ENCODE results near the gene IL10RB. TPM values are rescaled to one million over a fixed set of nuclear protein-coding genes. Genes with fewer than 3 reads are reported as not detected.

Gene IL10RB
- total and polyA plus RNA-seq, 10 donors, result 25.4 to 89.7 (median 55.3) TPM

DNA sequence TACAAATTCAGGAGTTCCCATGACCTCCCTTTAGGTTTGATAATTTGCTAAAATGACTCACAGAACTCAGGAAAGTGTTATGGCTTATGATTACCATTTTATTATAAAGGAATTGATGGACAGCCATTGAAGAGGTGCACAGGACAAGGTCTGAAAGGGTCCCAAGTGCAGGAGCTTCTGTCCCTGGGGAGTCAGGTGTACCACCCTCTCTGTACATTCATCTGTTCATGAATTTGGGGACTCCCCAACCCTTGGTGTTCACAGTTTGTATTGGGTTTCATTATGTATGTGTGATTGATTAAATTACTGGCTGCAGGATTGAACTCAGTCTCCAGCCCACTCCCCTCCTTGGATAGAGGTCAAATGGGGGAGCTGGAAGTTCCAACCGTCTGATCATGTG lies 10.8 kb upstream of the IL10RB start:
- intact Hi-C loops (cut with DNase I; ENCODE audit: low total_unique reads), result no loop called here
- no peak for DNase-seq
- 60 to 76% (median 64%) methylated on average over 1 of the region's 1 CpG for WGBS, 5 donors
- H3K4me3 ChIP-seq, result no peak overlapping the region
- H3K27me3 ChIP-seq (replicated peaks in 1 of 7), result no peaks in the 10 kb centered on the region
- TF ChIP-seq POLR2AphosphoS5 (IDR thresholded peaks at IDR 0.05) (no peak), POLR2A (IDR thresholded peaks at IDR 0.05) (no peak)
- TF ChIP-seq, protein P1, sequence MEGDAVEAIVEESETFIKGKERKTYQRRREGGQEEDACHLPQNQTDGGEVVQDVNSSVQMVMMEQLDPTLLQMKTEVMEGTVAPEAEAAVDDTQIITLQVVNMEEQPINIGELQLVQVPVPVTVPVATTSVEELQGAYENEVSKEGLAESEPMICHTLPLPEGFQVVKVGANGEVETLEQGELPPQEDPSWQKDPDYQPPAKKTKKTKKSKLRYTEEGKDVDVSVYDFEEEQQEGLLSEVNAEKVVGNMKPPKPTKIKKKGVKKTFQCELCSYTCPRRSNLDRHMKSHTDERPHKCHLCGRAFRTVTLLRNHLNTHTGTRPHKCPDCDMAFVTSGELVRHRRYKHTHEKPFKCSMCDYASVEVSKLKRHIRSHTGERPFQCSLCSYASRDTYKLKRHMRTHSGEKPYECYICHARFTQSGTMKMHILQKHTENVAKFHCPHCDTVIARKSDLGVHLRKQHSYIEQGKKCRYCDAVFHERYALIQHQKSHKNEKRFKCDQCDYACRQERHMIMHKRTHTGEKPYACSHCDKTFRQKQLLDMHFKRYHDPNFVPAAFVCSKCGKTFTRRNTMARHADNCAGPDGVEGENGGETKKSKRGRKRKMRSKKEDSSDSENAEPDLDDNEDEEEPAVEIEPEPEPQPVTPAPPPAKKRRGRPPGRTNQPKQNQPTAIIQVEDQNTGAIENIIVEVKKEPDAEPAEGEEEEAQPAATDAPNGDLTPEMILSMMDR (IDR thresholded peaks at IDR 0.05 in 8 of 11, conservative IDR thresholded peaks at IDR 0.05 in 3 of 11), result no peak
- peaks cover 4 to 100% (median 87%) of the 10 kb centered on the region in 6 donors for H3K36me3 ChIP-seq
- peaks cover 0 to 12% (median 5%) of the 10 kb centered on the region in 8 donors for H3K9me3 ChIP-seq
- H3K27ac ChIP-seq, result peak overlapping the region in 1 of 8 donors; percentile 48
- peaks cover 0 to 39% (median 16%) of the 10 kb centered on the region in 6 donors for H3K4me1 ChIP-seq

DNA sequence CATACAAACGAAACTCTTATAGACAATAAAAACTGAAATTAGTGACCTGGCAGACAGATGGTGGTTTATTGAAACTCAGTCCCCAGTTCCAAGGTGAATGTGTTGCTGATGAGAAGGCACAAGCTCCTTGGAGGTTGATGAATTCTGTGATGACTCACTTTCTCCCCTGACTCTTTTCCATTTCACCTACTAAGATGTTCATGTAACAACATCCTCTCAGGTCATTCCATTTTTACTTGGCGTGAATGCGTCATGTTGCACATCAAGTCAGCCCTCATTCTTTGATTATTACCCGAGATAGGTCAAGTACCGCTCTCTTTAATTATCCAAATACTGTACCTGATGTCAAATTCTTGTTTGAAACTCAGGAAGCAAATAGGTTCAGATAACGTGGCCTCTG lies 10.1 kb upstream of the IL10RB start:
- 85 to 90% (median 85%) methylated on average over 6 of the region's 6 CpGs for WGBS, 5 donors
- TF ChIP-seq, protein P1 (IDR thresholded peaks at IDR 0.05 in 8 of 11, conservative IDR thresholded peaks at IDR 0.05 in 3 of 11), result no peak
- TF ChIP-seq POLR2AphosphoS5 (IDR thresholded peaks at IDR 0.05) (no peak), POLR2A (IDR thresholded peaks at IDR 0.05) (no peak)
- intact Hi-C loops (cut with DNase I; ENCODE audit: low total_unique reads), result no loop called here
- Histone ChIP-seq H3K27me3 (replicated peaks in 1 of 7) (no peaks in the 10 kb centered on the region), H3K9me3 (peaks cover 0 to 12% (median 5%) of the 10 kb centered on the region in 8 donors), H3K4me3 (no peak overlapping the region), H3K4me1 (peaks cover 4 to 45% (median 20%) of the 10 kb centered on the region in 6 donors), H3K27ac (peak overlapping the region in 1 of 8 donors; percentile 48), H3K36me3 (peaks cover 4 to 97% (median 81%) of the 10 kb centered on the region in 6 donors)
- no peak for DNase-seq

DNA sequence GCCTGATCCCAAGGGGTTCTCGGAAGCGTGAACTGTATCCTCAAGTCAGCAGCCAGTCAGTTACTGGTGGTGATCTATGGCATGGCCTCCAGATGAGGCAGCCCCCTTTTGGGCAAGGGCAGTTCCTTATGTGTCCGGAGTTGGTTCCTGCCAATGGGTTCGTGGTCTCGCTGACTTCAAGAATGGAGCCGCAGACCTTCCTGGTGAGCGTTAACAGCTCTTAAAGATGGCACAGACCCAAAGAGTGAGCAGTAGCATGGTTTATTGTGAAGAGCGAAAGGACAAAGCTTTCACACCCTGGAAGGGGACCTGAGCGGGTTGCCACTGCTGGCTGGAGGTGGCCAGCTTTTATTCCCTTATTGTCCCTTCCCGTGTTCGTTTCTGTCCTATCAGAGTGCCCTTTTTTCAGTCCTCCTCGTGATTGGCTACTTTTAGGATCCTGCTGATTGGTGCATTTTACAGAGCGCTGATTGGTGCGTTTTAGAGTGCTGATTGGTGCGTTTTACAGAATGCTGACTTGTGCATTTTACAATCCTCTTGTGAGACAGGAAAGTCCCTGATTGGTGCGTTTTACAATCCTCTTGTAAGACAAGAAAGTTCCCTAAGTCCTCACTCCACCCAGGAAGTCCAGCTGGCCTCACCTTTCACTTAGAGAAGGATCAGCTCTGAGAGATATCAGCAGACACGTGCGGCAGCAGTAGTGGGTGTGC lies 8.9 kb upstream of the IL10RB start:
- peaks cover 4 to 96% (median 69%) of the 10 kb centered on the region in 6 donors for H3K36me3 ChIP-seq
- peaks cover 0 to 12% (median 5%) of the 10 kb centered on the region in 8 donors for H3K9me3 ChIP-seq
- DNase-seq, result no peak
- TF ChIP-seq POLR2A (IDR thresholded peaks at IDR 0.05), result no peak
- 87 to 95% (median 90%) methylated on average over 18 of the region's 18 CpGs for WGBS, 5 donors
- peak overlapping the region in 1 of 8 donors; percentile 48 for H3K27ac ChIP-seq
- intact Hi-C loops (cut with DNase I; ENCODE audit: low total_unique reads), result no loop called here
- H3K4me3 ChIP-seq, result no peak overlapping the region
- H3K27me3 ChIP-seq (replicated peaks in 1 of 7), result no peaks in the 10 kb centered on the region
- peaks cover 14 to 53% (median 32%) of the 10 kb centered on the region in 6 donors for H3K4me1 ChIP-seq

DNA sequence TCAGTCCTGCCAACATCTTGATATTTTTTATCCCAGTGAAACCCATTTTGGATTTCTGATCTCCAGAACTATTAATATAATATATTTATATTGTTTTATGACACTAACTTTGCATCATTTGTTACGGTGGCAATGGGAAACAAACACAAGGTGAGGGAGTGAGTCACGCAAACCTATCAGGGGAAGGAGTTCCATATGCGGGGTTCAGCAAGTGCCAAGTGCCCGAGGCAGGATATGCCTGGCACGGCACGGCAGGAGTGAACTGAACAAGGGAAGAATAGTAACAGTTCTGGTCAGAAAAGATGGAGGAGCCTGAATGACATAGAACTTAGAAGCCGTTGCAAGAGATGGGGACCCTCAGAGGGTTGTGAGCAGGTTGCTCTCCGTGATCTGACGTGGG lies 7.7 kb upstream of the IL10RB start:
- H3K27me3 ChIP-seq (replicated peaks in 1 of 7), result no peaks in the 10 kb centered on the region
- TF ChIP-seq, protein P1 (IDR thresholded peaks at IDR 0.05 in 8 of 11, conservative IDR thresholded peaks at IDR 0.05 in 3 of 11), result no peak
- TF ChIP-seq POLR2AphosphoS5 (IDR thresholded peaks at IDR 0.05), result no peak
- TF ChIP-seq POLR2A (IDR thresholded peaks at IDR 0.05), result no peak
- intact Hi-C loops (cut with DNase I; ENCODE audit: low total_unique reads), result no loop called here
- H3K27ac ChIP-seq, result peak overlapping the region in 2 of 8 donors; percentile 69 to 70
- peaks cover 4 to 96% (median 68%) of the 10 kb centered on the region in 6 donors for H3K36me3 ChIP-seq
- DNase-seq, result no peak
- H3K4me1 ChIP-seq, result peaks cover 14 to 65% (median 35%) of the 10 kb centered on the region in 6 donors
- no peak overlapping the region for H3K4me3 ChIP-seq
- WGBS, 5 donors, result 92 to 99% (median 97%) methylated on average over 9 of the region's 9 CpGs
- H3K9me3 ChIP-seq, result peaks cover 0 to 12% (median 5%) of the 10 kb centered on the region in 8 donors

Data from spleen (tissue), 11 donors.